Sigmoid colon (tissue), 4 donors: ENCODE results near the gene GABRB1.

Source experiments
- EP300 ChIP-seq, 4 donors: sonication (generic); formaldehyde crosslinking; IDR thresholded peaks; one replicate each; pipeline ENCODE4 v1.6.1; 2017; ENCODE audit warnings: antibody characterized with exemption in 4 of 4
- POLR2A ChIP-seq, 2 donors: fragments of 450-650 bp; IDR thresholded peaks; one replicate each; pipeline ENCODE4 v1.6.1; 2016; ENCODE audit warnings: antibody characterized with exemption in 2 of 2, mild to moderate bottlenecking in 2 of 2, moderate library complexity in 2 of 2
- POLR2AphosphoS5 ChIP-seq, 4 donors: sonication (generic); formaldehyde crosslinking; IDR thresholded peaks; one replicate each; pipeline ENCODE4 v1.6.1; 2017; ENCODE audit warnings: antibody characterized with exemption in 4 of 4
- TF ChIP-seq, protein P1 (sequence below), 4 experiments: fragments of 450-650 bp in 3 of 4; fragments of 200-600 bp in 1 of 4; IDR thresholded peaks; one replicate each; pipeline ENCODE4 v1.5.1; 2016 to 2019; ENCODE audit warnings: antibody characterized with exemption in 4 of 4, mild to moderate bottlenecking in 3 of 4, moderate library complexity in 2 of 4

DNA sequence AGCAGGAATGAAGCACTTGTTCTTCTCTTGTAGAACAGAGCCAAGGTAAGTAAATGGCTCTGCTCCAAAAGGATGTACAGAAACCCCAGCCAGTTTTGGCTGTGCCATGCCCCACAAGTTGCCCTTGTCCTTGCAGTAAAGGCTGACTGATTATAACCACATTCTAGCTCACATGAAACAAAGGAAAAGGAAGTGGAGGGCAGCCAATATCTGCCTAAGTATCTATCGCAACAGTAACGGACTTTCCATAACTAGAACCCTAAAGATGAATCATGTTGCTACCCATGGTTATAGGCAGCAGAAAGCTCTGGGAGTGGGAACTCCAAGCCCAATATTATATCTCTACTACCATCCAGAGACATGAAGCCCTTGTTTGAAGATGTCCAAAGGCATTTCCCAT, 336.4 kb downstream of the GABRB1 start:
- TF ChIP-seq EP300 (IDR thresholded peaks at IDR 0.05) (no peak), POLR2AphosphoS5 (IDR thresholded peaks at IDR 0.05) (no peak), POLR2A (IDR thresholded peaks at IDR 0.05) (no peak)
- TF ChIP-seq, protein P1, sequence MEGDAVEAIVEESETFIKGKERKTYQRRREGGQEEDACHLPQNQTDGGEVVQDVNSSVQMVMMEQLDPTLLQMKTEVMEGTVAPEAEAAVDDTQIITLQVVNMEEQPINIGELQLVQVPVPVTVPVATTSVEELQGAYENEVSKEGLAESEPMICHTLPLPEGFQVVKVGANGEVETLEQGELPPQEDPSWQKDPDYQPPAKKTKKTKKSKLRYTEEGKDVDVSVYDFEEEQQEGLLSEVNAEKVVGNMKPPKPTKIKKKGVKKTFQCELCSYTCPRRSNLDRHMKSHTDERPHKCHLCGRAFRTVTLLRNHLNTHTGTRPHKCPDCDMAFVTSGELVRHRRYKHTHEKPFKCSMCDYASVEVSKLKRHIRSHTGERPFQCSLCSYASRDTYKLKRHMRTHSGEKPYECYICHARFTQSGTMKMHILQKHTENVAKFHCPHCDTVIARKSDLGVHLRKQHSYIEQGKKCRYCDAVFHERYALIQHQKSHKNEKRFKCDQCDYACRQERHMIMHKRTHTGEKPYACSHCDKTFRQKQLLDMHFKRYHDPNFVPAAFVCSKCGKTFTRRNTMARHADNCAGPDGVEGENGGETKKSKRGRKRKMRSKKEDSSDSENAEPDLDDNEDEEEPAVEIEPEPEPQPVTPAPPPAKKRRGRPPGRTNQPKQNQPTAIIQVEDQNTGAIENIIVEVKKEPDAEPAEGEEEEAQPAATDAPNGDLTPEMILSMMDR (IDR thresholded peaks at IDR 0.05), result no peak
